RWPE1 (cell line): ENCODE data around the gene MPV17.
A peak's percentile ranks its signal among the peaks of the same experiment; 100 is the strongest.
"Not testable (repeated sequence)": the region's sequence is repeated elsewhere in the genome, so short reads cannot be mapped to it uniquely, and the experiment has no call there.

Experiments used
- CTCF ChIA-PET: fragments of 350-600 bp; sonication (Branson Sonifier 250); formaldehyde crosslinking; extraction: SDS; loops from one replicate; lab custom pipeline; 2021; lab: Yijun Ruan, JAX
- POLR2A ChIA-PET: fragments of 400-600 bp; formaldehyde crosslinking; extraction: SDS; loops from one replicate; lab custom pipeline; 2020; ENCODE audit warnings: antibody characterized with exemption; ENCODE audit not compliant: low non-redundant PET; lab: Yijun Ruan, JAX
- DNase-seq: peaks from one replicate; pipeline ENCODE4 v3.0.0; 2012; ENCODE audit warnings: low spot score
- H3K27ac ChIP-seq: fragments of 450-650 bp; 2 replicates; pipeline ENCODE4 v1.5.1; 2017
- CTCF ChIP-seq: fragments of 450-650 bp; conservative IDR thresholded peaks from 2 replicates; pipeline ENCODE4 v1.5.1; 2017; ENCODE audit warnings: low read depth, mild to moderate bottlenecking

The MPV17 gene

GRCh38 chr2:27323596-27324285 is 844 bp upstream of the MPV17 start:
- CTCF ChIA-PET = no interaction called here
- H3K27ac ChIP-seq = peak overlapping the region; percentile 85
- DNase-seq = no peak
- no peak for TF ChIP-seq CTCF
- POLR2A ChIA-PET = interaction anchor here (0.6 to 0.7 kb wide), 2 partner anchors 42 to 215 kb away, joined by 3 to 4 read pairs; no protein-coding TSS in a partner anchor

- ChIA-PET POLR2A (interaction anchor here (0.5 to 0.9 kb wide), 2 partner anchors 232 to 235 kb away, joined by 3 read pairs; no protein-coding TSS in a partner anchor), CTCF (interaction anchor here (0.6 to 1.8 kb wide), 4 partner anchors 10 to 57 kb away, joined by 3 to 5 read pairs (median 4); no protein-coding TSS in a partner anchor)
- no peak for DNase-seq
- TF ChIP-seq CTCF = no peak
- H3K27ac ChIP-seq = peak overlapping the region; percentile 85
These were observed 564 bp downstream of the MPV17 start for GRCh38 chr2:27322301-27322765.

GRCh38 chr2:27320958-27321543 is 1.8 kb downstream of the MPV17 start:
- H3K27ac ChIP-seq = peak overlapping the region; percentile 85
- ChIA-PET CTCF (interaction anchor here (0.9 to 1.8 kb wide), 4 partner anchors 9 to 56 kb away, joined by 3 to 5 read pairs (median 4); partner anchors contain the start of gene SNX17), POLR2A (no interaction called here)
- DNase-seq = peak; percentile 96
- peak; percentile 70 for TF ChIP-seq CTCF

GRCh38 chr2:27319839-27320238 is 3.1 kb downstream of the MPV17 start:
- peak overlapping the region; percentile 85 for H3K27ac ChIP-seq
- ChIA-PET POLR2A (interaction anchor here (0.6 kb wide), 1 partner anchor 25 kb away, joined by 5 read pairs; no protein-coding TSS in a partner anchor), CTCF (interaction anchor here (1.1 kb wide), 1 partner anchor 50 kb away, joined by 3 read pairs; no protein-coding TSS in a partner anchor)
- not testable (repeated sequence) for DNase-seq

- CTCF ChIA-PET = interaction anchor here (0.5 to 1.9 kb wide), 3 partner anchors 14 to 53 kb away, joined by 3 to 5 read pairs (median 5); no protein-coding TSS in a partner anchor
- H3K27ac ChIP-seq = peak overlapping the region; percentile 35
- no peak for DNase-seq
- TF ChIP-seq CTCF = no peak
- POLR2A ChIA-PET = no interaction called here
These were observed 6.1 kb downstream of the MPV17 start for GRCh38 chr2:27316655-27317412.

GRCh38 chr2:27315122-27315521 is 7.8 kb downstream of the MPV17 start:
- POLR2A ChIA-PET = no interaction called here
- no peak overlapping the region for H3K27ac ChIP-seq
- TF ChIP-seq CTCF = no peak
- DNase-seq = no peak
- CTCF ChIA-PET = no interaction called here
